Measurements from ENCODE around the gene MDM1.

The MDM1 gene

GRCh38 chr12:68245180-68246021, 86.8 kb downstream of the MDM1 start:
- TF ChIP-seq, protein P1, sequence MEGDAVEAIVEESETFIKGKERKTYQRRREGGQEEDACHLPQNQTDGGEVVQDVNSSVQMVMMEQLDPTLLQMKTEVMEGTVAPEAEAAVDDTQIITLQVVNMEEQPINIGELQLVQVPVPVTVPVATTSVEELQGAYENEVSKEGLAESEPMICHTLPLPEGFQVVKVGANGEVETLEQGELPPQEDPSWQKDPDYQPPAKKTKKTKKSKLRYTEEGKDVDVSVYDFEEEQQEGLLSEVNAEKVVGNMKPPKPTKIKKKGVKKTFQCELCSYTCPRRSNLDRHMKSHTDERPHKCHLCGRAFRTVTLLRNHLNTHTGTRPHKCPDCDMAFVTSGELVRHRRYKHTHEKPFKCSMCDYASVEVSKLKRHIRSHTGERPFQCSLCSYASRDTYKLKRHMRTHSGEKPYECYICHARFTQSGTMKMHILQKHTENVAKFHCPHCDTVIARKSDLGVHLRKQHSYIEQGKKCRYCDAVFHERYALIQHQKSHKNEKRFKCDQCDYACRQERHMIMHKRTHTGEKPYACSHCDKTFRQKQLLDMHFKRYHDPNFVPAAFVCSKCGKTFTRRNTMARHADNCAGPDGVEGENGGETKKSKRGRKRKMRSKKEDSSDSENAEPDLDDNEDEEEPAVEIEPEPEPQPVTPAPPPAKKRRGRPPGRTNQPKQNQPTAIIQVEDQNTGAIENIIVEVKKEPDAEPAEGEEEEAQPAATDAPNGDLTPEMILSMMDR (conservative IDR thresholded peaks at IDR 0.05; ENCODE audit: low read depth) = no peak
- no peak for DNase-seq (ENCODE audit: low spot score)
- CTCF ChIA-PET = interaction anchor here (0.6 to 0.7 kb wide), 2 partner anchors 22 to 451 kb away, joined by 3 read pairs; no protein-coding TSS in a partner anchor
- no peak overlapping the region for H3K27ac ChIP-seq
- POLR2A ChIA-PET (ENCODE audit: low non-redundant PET) = no interaction called here
